KMS-11 (cell line): ENCODE data around the gene BRCC3.

Experiments used
- H2AFZ ChIP-seq: fragments of 200-600 bp; sonication (generic); 2 replicates; pipeline ENCODE4 v1.6.1; 2016; ENCODE audit warnings: antibody characterized with exemption, mixed run types, low read depth
- H3K27ac ChIP-seq: fragments of 200-600 bp; sonication (generic); 2 replicates; pipeline ENCODE4 v1.6.1; 2016; ENCODE audit warnings: mild to moderate bottlenecking, mixed run types
- H3K27me3 ChIP-seq: fragments of 200-600 bp; sonication (generic); 2 replicates; pipeline ENCODE4 v1.6.1; 2017; ENCODE audit warnings: mild to moderate bottlenecking, low read depth, mixed run types, moderate library complexity; ENCODE audit not compliant: insufficient read depth
- H3K36me3 ChIP-seq: fragments of 200-600 bp; sonication (generic); 2 replicates; pipeline ENCODE4 v1.6.1; 2017; ENCODE audit warnings: mild to moderate bottlenecking, mixed run types; ENCODE audit not compliant: insufficient read depth
- H3K4me1 ChIP-seq: fragments of 200-600 bp; sonication (generic); 2 replicates; pipeline ENCODE4 v1.6.1; 2016; ENCODE audit warnings: mild to moderate bottlenecking, low read depth, mixed run types; ENCODE audit not compliant: poor library complexity, severe bottlenecking
- H3K4me2 ChIP-seq: fragments of 200-600 bp; sonication (generic); 2 replicates; pipeline ENCODE4 v1.7.0; 2016; ENCODE audit warnings: mild to moderate bottlenecking, mixed run types
- H3K4me3 ChIP-seq: fragments of 200-600 bp; sonication (generic); IDR thresholded peaks from 2 replicates; pipeline ENCODE4 v1.6.1; 2017; ENCODE audit warnings: low read depth, low read length, mixed read lengths; ENCODE audit not compliant: insufficient read depth
- H3K79me2 ChIP-seq: fragments of 200-600 bp; sonication (generic); 2 replicates; pipeline ENCODE4 v1.6.1; 2016; ENCODE audit warnings: low read depth, mixed run types; ENCODE audit not compliant: insufficient read depth
- H3K9ac ChIP-seq: fragments of 200-600 bp; sonication (generic); 2 replicates; pipeline ENCODE4 v1.6.1; 2016; ENCODE audit warnings: mild to moderate bottlenecking, mixed run types
- H4K20me1 ChIP-seq: fragments of 200-600 bp; sonication (generic); 2 replicates; pipeline ENCODE4 v1.6.1; 2016; ENCODE audit warnings: mild to moderate bottlenecking, mixed run types; ENCODE audit not compliant: insufficient read depth
- TF ChIP-seq, protein P1 (sequence below): fragments of 200-600 bp; sonication (generic); conservative IDR thresholded peaks from 2 replicates; pipeline ENCODE4 v1.6.1; 2017; ENCODE audit warnings: low read depth, mild to moderate bottlenecking, antibody characterized with exemption, low read length, moderate library complexity, mixed read lengths

BRCC3 gene

DNA sequence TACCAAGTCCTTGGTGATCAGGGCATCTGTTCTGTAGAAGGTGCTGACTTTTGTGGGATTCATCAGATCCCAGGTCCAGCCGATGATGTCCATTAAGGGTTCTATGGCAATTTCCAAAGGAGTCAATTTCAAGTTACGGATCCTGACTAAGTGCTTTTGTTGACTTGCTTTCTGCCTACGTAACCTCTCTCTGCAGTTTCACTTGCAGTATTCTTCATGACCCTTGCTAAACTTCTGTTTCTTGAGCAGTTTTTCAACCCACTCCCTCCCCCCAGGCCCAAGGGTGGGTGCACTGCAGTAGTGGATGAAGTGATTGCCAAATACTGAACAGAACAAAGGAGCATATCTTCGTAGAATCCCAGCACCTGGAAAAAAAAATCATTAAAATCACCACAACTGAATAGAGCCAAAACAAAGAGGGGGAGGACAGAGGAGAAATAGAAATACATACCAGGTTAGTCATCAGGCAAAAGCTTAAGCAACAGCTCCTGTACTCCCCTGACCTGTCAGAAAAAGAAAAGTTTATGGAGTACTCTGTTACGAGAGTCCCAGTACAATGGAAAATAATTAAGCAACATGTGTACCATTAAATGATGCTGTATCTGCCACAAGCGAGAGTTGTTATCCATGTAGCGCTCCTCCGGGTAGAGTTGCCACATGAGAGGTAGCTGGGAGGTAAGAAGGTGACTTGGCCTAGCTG is 6.1 kb upstream of the BRCC3 start:
- peaks cover 6% of the 10 kb centered on the region for H3K4me1 ChIP-seq
- H3K79me2 ChIP-seq: peaks cover 11% of the 10 kb centered on the region; the same call in 1 of the 2 replicates
- H3K9ac ChIP-seq: no peak overlapping the region
- TF ChIP-seq, protein P1, sequence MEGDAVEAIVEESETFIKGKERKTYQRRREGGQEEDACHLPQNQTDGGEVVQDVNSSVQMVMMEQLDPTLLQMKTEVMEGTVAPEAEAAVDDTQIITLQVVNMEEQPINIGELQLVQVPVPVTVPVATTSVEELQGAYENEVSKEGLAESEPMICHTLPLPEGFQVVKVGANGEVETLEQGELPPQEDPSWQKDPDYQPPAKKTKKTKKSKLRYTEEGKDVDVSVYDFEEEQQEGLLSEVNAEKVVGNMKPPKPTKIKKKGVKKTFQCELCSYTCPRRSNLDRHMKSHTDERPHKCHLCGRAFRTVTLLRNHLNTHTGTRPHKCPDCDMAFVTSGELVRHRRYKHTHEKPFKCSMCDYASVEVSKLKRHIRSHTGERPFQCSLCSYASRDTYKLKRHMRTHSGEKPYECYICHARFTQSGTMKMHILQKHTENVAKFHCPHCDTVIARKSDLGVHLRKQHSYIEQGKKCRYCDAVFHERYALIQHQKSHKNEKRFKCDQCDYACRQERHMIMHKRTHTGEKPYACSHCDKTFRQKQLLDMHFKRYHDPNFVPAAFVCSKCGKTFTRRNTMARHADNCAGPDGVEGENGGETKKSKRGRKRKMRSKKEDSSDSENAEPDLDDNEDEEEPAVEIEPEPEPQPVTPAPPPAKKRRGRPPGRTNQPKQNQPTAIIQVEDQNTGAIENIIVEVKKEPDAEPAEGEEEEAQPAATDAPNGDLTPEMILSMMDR: no peak
- no peak overlapping the region for H3K4me3 ChIP-seq
- no peak overlapping the region for H3K4me2 ChIP-seq
- H2AFZ ChIP-seq: no peak overlapping the region
- no peaks in the 10 kb centered on the region for H4K20me1 ChIP-seq
- no peaks in the 10 kb centered on the region for H3K27me3 ChIP-seq
- H3K27ac ChIP-seq: no peak overlapping the region
- no peaks in the 10 kb centered on the region for H3K36me3 ChIP-seq

DNA sequence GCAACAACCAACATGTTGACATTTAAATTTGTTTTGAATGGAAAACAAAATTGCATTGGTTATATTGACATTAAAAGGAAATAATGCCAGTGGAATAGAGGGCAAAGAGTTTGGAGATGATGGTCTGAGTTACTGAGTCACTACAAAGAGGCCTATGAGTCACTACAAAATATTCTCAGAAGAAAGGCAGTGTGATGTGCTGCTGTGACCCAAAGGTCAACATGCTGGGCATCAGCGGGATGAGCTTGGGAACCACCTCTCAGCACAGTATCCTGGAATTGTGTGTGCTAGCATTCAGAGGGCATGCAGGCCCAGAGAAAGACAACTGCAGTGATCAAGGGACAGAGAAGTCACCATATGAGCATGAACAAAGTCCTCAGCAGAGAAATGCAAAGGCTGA is 3.1 kb upstream of the BRCC3 start:
- H3K27ac ChIP-seq: no peak overlapping the region
- no peak overlapping the region for H3K4me2 ChIP-seq
- no peaks in the 10 kb centered on the region for H3K27me3 ChIP-seq
- H3K79me2 ChIP-seq: peaks cover 32% of the 10 kb centered on the region; the same call in 1 of the 2 replicates
- peaks cover 12% of the 10 kb centered on the region for H3K4me1 ChIP-seq
- H4K20me1 ChIP-seq: no peaks in the 10 kb centered on the region
- H3K9ac ChIP-seq: no peak overlapping the region
- TF ChIP-seq, protein P1: no peak
- H3K36me3 ChIP-seq: no peaks in the 10 kb centered on the region
- H2AFZ ChIP-seq: no peak overlapping the region
- no peak overlapping the region for H3K4me3 ChIP-seq

DNA sequence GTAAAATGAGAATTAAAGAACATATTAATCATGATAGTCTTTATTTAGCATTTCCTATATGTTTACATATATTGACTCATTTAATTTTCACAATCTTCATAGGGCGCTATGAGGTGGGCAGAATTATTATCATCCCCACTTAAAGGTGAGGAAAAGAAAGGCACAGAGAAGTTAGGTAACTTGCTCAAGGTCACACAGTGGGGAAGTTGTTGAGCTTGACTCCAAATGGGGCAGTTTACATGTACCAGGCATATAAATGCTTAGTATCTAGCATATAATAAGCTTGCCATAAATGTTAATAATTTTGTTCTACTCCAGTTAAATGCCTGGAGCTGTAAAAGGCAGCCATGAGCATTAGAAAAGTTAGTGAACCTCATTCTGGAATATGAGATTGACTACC is 1.9 kb upstream of the BRCC3 start:
- no peaks in the 10 kb centered on the region for H3K27me3 ChIP-seq
- no peak overlapping the region for H3K4me3 ChIP-seq
- H3K79me2 ChIP-seq: peaks cover 36% of the 10 kb centered on the region; the same call in 1 of the 2 replicates
- TF ChIP-seq, protein P1: no peak
- no peak overlapping the region for H2AFZ ChIP-seq
- no peaks in the 10 kb centered on the region for H4K20me1 ChIP-seq
- no peaks in the 10 kb centered on the region for H3K36me3 ChIP-seq
- peak overlapping the region; percentile 86 for H3K4me2 ChIP-seq
- peaks cover 17% of the 10 kb centered on the region for H3K4me1 ChIP-seq
- no peak overlapping the region for H3K27ac ChIP-seq
- H3K9ac ChIP-seq: peak overlapping the region; percentile 84; the same call in 1 of the 2 replicates

DNA sequence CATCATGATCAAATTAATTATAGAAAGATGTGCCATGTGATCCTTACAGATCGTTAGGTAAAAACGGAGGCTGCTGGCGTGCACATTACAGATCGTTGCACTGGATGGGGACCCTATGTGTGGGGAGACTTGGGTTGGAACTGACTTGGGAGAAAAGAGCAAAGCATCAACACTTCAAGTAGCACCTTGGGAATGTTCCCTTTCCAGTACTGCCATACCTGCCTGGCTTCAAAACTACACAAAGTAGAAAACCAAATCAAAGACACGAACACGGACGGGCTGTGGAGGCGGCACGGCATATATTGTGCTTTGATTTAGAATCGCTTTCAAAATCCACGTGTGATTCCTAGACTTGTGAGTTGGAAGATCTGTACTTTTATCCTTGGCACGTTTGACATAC is 1.3 kb upstream of the BRCC3 start:
- peaks cover 36% of the 10 kb centered on the region; the same call in 1 of the 2 replicates for H3K79me2 ChIP-seq

More for the DNA sequence above, 1.3 kb upstream of the BRCC3 start:
- Histone ChIP-seq H3K27me3 (no peaks in the 10 kb centered on the region), H3K4me1 (peaks cover 17% of the 10 kb centered on the region), H3K27ac (peak overlapping the region; percentile 69), H2AFZ (peak overlapping the region; percentile 91), H4K20me1 (no peaks in the 10 kb centered on the region), H3K4me3 (no peak overlapping the region), H3K9ac (peak overlapping the region; percentile 84), H3K36me3 (no peaks in the 10 kb centered on the region), H3K4me2 (peak overlapping the region; percentile 86)
- TF ChIP-seq, protein P1: no peak
